Mucosa of rectum (tissue), 2 donors: ENCODE data around the gene ANKRD36B.
"Not testable (repeated sequence)": the region's sequence is repeated elsewhere in the genome, so short reads cannot be mapped to it uniquely, and the experiment has no call there.

Experiments used
- H3K27ac ChIP-seq, 2 donors: one replicate each; pipeline ENCODE4 v1.7.0; 2013; ENCODE audit warnings: inconsistent platforms in 2 of 2, low read depth in 2 of 2, low read length in 2 of 2
- H3K27me3 ChIP-seq, 2 donors: one replicate each; pipeline ENCODE4 v1.7.0; 2013; ENCODE audit warnings: low read length in 2 of 2; ENCODE audit not compliant: control insufficient read depth in 2 of 2, insufficient read depth in 2 of 2
- H3K36me3 ChIP-seq, 2 donors: one replicate each; pipeline ENCODE4 v1.7.0; 2013; ENCODE audit warnings: low read length in 2 of 2; ENCODE audit not compliant: control insufficient read depth in 2 of 2, insufficient read depth in 2 of 2
- H3K4me1 ChIP-seq, 2 donors: one replicate each; pipeline ENCODE4 v1.7.0; 2013; ENCODE audit warnings: low read length in 2 of 2, mild to moderate bottlenecking in 1 of 2; ENCODE audit not compliant: control insufficient read depth in 2 of 2, insufficient read depth in 2 of 2
- H3K4me3 ChIP-seq, 2 donors: one replicate each; pipeline ENCODE4 v1.7.0; 2013; ENCODE audit warnings: low read length in 2 of 2
- H3K9ac ChIP-seq, 2 donors: one replicate each; pipeline ENCODE4 v1.7.0; 2013; ENCODE audit warnings: low read length in 2 of 2, low read depth in 1 of 2, mild to moderate bottlenecking in 1 of 2
- H3K9me3 ChIP-seq, 2 donors: one replicate each; pipeline ENCODE4 v1.7.0; 2013; ENCODE audit warnings: low read length in 2 of 2; ENCODE audit not compliant: control insufficient read depth in 2 of 2
- donor health status: healthy.
- donor health status: Normal muscosa, but diverticular disease.

Gene ANKRD36B

DNA sequence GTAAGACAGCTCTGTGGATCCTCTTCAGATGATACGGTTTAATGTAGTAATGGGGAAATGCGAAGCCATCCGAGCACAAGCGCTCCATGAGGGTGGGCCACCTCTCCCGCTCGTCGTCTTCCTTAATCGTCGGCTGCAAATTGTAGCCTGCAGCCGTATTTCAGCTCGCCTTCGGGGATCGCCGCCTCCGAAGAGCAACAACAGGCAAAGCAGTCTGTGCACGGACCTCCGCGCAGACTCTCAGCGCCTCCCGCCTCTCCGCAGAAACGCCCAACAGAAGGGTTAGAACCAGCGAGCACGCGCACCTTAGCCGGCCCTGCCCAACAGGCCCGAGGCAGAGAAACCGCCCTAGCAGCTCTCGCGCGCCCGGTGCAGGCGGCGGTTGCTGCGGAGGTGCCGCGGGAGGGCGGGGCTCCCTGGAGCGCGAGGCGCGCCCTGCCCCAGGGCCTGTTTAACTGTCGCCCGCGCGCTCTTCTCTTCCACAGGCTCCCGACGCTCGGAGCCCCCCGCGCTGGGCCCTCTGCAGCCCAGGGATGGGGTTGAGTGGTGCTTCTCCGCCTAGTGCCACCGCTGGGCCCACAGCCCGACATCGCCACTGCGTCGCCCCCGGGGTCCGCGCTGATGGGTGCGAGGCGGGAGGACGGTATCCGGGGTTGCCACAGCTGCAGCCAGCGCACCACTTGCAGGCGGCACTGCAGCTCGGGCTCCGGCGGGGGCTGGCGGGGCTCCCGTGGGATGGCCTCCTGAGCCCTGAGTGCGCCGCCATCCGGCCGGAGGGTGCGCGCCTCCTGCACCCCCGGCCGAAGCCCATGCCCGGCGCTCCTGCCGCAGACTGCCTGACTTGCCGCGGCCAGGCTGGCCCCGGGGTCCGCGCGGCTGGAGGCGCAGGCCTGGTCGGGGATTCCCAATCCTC, at the start of gene ANKRD36B:
ANKRD36B (minus strand) TSS at position 280 of the 913 bp plus-strand sequence; CDS start at position 88, 192 bp downstream.
- H3K4me3 ChIP-seq: peak within 1 kb of the TSS; percentile 78 to 87
- H3K9ac ChIP-seq: peak within 1 kb of the TSS; percentile 86 to 88
- H3K4me1 ChIP-seq, H3K27me3 ChIP-seq, H3K9me3 ChIP-seq, H3K36me3 ChIP-seq: not testable (repeated sequence)
- H3K27ac ChIP-seq: peak within 1 kb of the TSS; percentile 95

DNA sequence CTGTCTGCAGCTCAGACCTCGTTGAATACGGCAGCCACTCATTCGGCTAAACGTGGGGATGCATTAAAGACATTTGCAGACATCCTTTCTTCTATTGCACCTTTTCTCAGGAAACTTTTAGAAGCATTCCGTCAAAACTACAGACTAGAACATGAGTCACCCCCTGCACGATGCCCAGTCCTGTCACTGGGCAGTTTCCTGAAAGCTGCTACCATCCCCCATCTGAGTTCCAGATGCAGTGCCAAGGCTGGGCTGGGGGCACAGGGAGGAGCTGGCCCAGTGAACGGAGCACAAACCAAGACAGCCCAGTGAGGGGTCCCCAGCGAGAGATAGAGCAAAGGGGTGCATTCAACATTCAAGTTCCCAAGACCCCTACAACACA, 36.4 kb upstream of the ANKRD36B start:
- H3K9ac ChIP-seq, H3K36me3 ChIP-seq, H3K9me3 ChIP-seq, H3K4me3 ChIP-seq, H3K4me1 ChIP-seq, H3K27ac ChIP-seq, H3K27me3 ChIP-seq: not testable (repeated sequence)

DNA sequence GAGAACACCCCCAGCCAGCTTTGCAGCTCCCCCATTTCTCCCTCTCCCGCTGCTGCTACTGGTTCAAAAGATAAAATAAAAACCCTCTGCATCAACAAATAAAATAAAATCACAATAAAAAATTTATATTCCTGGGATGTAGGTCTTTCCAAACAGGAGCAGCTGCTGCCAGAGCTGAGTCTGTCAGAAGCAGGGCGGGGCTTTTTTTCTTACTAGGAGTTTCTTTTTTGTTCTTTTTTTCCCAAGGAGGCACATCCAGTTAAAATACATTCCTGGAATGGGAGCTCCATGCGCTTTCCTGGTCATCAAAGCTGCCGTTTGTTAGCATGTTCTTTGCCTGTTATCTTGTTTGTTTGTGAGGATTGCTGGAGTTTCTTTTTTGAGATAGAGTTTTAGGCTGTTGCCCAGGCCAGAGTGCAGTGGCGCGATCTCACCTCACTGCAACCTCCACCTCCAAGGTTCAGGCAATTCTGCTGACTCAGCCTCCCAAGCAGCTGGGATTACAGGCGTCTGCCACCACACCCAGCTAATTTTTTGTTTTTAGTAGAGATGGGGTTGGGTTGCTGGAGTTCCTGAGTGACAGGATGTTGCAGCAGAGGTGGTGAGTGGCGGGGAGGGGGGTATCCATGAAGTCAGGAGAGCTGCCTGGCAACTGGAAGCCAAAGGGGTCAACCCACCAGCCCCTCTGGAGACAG, 35.8 kb upstream of the ANKRD36B start:
- H3K36me3 ChIP-seq, H3K27me3 ChIP-seq, H3K27ac ChIP-seq, H3K9ac ChIP-seq, H3K4me1 ChIP-seq, H3K9me3 ChIP-seq, H3K4me3 ChIP-seq: not testable (repeated sequence)

- H3K27ac ChIP-seq, H3K9ac ChIP-seq, H3K36me3 ChIP-seq, H3K4me3 ChIP-seq, H3K4me1 ChIP-seq, H3K9me3 ChIP-seq, H3K27me3 ChIP-seq: not testable (repeated sequence)
These were observed 33.3 kb upstream of the ANKRD36B start for GRCh38 chr2:97622976-97623375.

DNA sequence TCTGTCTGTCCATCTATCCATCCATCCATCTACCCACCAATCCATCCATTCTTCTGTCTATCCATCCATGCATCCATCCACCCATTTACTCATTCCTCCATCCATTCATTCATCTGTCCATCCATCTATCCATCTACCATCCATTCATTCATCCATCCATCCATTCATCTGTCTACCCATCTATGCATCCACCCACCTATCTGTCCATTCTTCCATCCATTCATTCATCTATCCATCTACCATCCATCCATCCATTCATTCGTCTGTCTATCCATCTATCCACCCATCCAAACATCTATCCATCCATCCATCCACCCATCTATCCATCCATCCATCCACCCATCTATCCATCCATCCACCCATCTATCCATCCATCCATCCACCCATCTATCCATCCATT, 30.8 kb upstream of the ANKRD36B start:
- not testable (repeated sequence) for H3K27me3 ChIP-seq, H3K9me3 ChIP-seq, H3K4me3 ChIP-seq, H3K27ac ChIP-seq, H3K4me1 ChIP-seq, H3K9ac ChIP-seq, H3K36me3 ChIP-seq

- H3K4me3 ChIP-seq, H3K4me1 ChIP-seq, H3K9me3 ChIP-seq, H3K36me3 ChIP-seq, H3K27me3 ChIP-seq, H3K27ac ChIP-seq, H3K9ac ChIP-seq: not testable (repeated sequence)
These were observed 29.5 kb upstream of the ANKRD36B start for GRCh38 chr2:97618939-97619827.

GRCh38 chr2:97617911-97618310, 28.2 kb upstream of the ANKRD36B start:
- no peak overlapping the region for H3K4me3 ChIP-seq
- H3K4me1 ChIP-seq: no peaks in the 10 kb centered on the region
- no peaks in the 10 kb centered on the region for H3K36me3 ChIP-seq
- H3K27me3 ChIP-seq: no peaks in the 10 kb centered on the region
- no peak overlapping the region for H3K9ac ChIP-seq
- no peaks in the 10 kb centered on the region for H3K9me3 ChIP-seq
- H3K27ac ChIP-seq: no peak overlapping the region

- H3K9ac ChIP-seq, H3K4me3 ChIP-seq, H3K9me3 ChIP-seq, H3K27me3 ChIP-seq, H3K36me3 ChIP-seq, H3K27ac ChIP-seq, H3K4me1 ChIP-seq: not testable (repeated sequence)
These were observed 26.1 kb upstream of the ANKRD36B start for GRCh38 chr2:97615746-97616145.

- not testable (repeated sequence) for H3K9me3 ChIP-seq, H3K9ac ChIP-seq, H3K4me1 ChIP-seq, H3K36me3 ChIP-seq, H3K4me3 ChIP-seq, H3K27me3 ChIP-seq, H3K27ac ChIP-seq
These were observed 22.2 kb upstream of the ANKRD36B start for GRCh38 chr2:97611895-97612294.

- H3K27me3 ChIP-seq, H3K4me1 ChIP-seq, H3K9ac ChIP-seq, H3K9me3 ChIP-seq, H3K4me3 ChIP-seq, H3K27ac ChIP-seq, H3K36me3 ChIP-seq: not testable (repeated sequence)
These were observed 19.1 kb upstream of the ANKRD36B start for GRCh38 chr2:97608745-97609144.
